ENCODE measurements around the gene PTPN4.

DNA sequence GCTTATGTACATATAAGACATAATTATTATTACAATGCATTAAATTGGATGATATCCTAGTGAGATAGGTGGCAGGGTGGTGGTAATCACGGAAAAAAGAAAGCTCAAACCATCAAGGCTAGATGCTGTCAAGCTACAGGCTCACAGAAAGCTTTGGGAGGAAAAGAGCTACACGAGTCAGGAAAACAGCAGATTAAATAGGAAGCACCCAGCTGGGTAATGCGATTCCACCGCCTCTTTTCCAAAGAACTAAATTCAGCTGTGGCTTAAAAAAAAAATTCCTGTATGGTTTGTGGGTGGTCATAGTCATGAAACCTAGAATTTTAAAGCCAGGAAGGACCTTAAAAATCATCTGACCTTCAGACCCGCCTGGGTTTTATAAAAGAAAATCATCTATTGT is 23.7 kb upstream of the PTPN4 start:
- TF ChIP-seq CTCF (IDR thresholded peaks at IDR 0.05; ENCODE audit: poor library complexity, severe bottlenecking), result no peak
- TF ChIP-seq EP300 (conservative IDR thresholded peaks at IDR 0.05; ENCODE audit: poor library complexity, severe bottlenecking), result no peak

All from neural cell (in vitro differentiated cells).